ENCODE results near the gene CLEC4F. TPM values are rescaled to one million over a fixed set of nuclear protein-coding genes. Genes with fewer than 3 reads are reported as not detected.

The CLEC4F gene
- total and polyA plus RNA-seq, 4 donors: 0.03 to 0.25 (median 0.19) TPM; not detected in 1

GRCh38 chr2:70833246-70833645 is 12.8 kb upstream of the CLEC4F start:
- no peak for DNase-seq (ENCODE audit: low spot score)
- Histone ChIP-seq H3K4me3 (ENCODE audit: low read depth in 1 of 3, low read length in 3 of 3) (no peak overlapping the region), H3K4me1 (ENCODE audit: control insufficient read depth in 4 of 4, insufficient read depth in 4 of 4, low read length in 3 of 4) (no peaks in the 10 kb centered on the region), H3K9ac (ENCODE audit: low read depth in 1 of 2, low read length in 2 of 2) (no peak overlapping the region), H3K27me3 (ENCODE audit: control insufficient read depth in 4 of 4, insufficient read depth in 4 of 4, low read length in 3 of 4) (no peaks in the 10 kb centered on the region), H3K36me3 (ENCODE audit: control insufficient read depth in 4 of 4, insufficient read depth in 3 of 4, low read depth in 1 of 4, low read length in 3 of 4) (no peaks in the 10 kb centered on the region), H3K27ac (ENCODE audit: low read depth in 1 of 2, low read length in 2 of 2) (no peak overlapping the region), H3K9me3 (ENCODE audit: control insufficient read depth in 4 of 4, low read length in 3 of 4) (peaks cover 0 to 9% (median under 1%) of the 10 kb centered on the region in 4 donors)
- TF ChIP-seq MAX (IDR thresholded peaks at IDR 0.05): no peak
- no peak for TF ChIP-seq SP1 (IDR thresholded peaks at IDR 0.05)
- no peak for TF ChIP-seq GABPA (IDR thresholded peaks at IDR 0.05 in 1 of 2, conservative IDR thresholded peaks at IDR 0.05 in 1 of 2)
- no peak for TF ChIP-seq JUND (IDR thresholded peaks at IDR 0.05)
- TF ChIP-seq REST (IDR thresholded peaks at IDR 0.05): no peak
- no peak for TF ChIP-seq HNF4G (IDR thresholded peaks at IDR 0.05)
- 28% methylated on average over 1 of the region's 1 CpG for WGBS

GRCh38 chr2:70832386-70832785 is 12.0 kb upstream of the CLEC4F start:
- 93% methylated on average over 2 of the region's 2 CpGs for WGBS
- Histone ChIP-seq H3K27me3 (ENCODE audit: control insufficient read depth in 4 of 4, insufficient read depth in 4 of 4, low read length in 3 of 4) (no peaks in the 10 kb centered on the region), H3K4me3 (ENCODE audit: low read depth in 1 of 3, low read length in 3 of 3) (no peak overlapping the region), H3K27ac (ENCODE audit: low read depth in 1 of 2, low read length in 2 of 2) (no peak overlapping the region), H3K4me1 (ENCODE audit: control insufficient read depth in 4 of 4, insufficient read depth in 4 of 4, low read length in 3 of 4) (no peaks in the 10 kb centered on the region), H3K9ac (ENCODE audit: low read depth in 1 of 2, low read length in 2 of 2) (no peak overlapping the region), H3K36me3 (ENCODE audit: control insufficient read depth in 4 of 4, insufficient read depth in 3 of 4, low read depth in 1 of 4, low read length in 3 of 4) (no peaks in the 10 kb centered on the region), H3K9me3 (ENCODE audit: control insufficient read depth in 4 of 4, low read length in 3 of 4) (peaks cover 0 to 9% (median under 1%) of the 10 kb centered on the region in 4 donors)
- DNase-seq (ENCODE audit: low spot score): no peak
- TF ChIP-seq RAD21 (IDR thresholded peaks at IDR 0.05) (no peak), JUND (IDR thresholded peaks at IDR 0.05) (no peak), FOXA2 (IDR thresholded peaks at IDR 0.05) (no peak)

- WGBS: 74% methylated on average over 6 of the region's 6 CpGs
- TF ChIP-seq EGR1 (IDR thresholded peaks at IDR 0.05; ENCODE audit: low read depth in 2 of 2): no peak
- no peak for TF ChIP-seq TAF1 (conservative IDR thresholded peaks at IDR 0.05)
- no peak for TF ChIP-seq MAX (IDR thresholded peaks at IDR 0.05)
- no peak for TF ChIP-seq SP1 (IDR thresholded peaks at IDR 0.05)
- TF ChIP-seq FOXA1 (IDR thresholded peaks at IDR 0.05): no peak
- no peak for TF ChIP-seq FOXA2 (IDR thresholded peaks at IDR 0.05)
- no peak for TF ChIP-seq ATF3 (IDR thresholded peaks at IDR 0.05)
- TF ChIP-seq NR2F2 (IDR thresholded peaks at IDR 0.05): no peak
- TF ChIP-seq RXRA (IDR thresholded peaks at IDR 0.05): no peak
- no peak for TF ChIP-seq RAD21 (IDR thresholded peaks at IDR 0.05)
- TF ChIP-seq ZBTB33 (IDR thresholded peaks at IDR 0.05): no peak
- no peak for TF ChIP-seq REST (IDR thresholded peaks at IDR 0.05)
- no peak for TF ChIP-seq JUND (IDR thresholded peaks at IDR 0.05)
- TF ChIP-seq CTCF (IDR thresholded peaks at IDR 0.05; ENCODE audit: low read depth, low read length, missing input control): no peak
Measured at GRCh38 chr2:70831861-70832260, 11.5 kb upstream of the CLEC4F start.

More at GRCh38 chr2:70831861-70832260, 11.5 kb upstream of the CLEC4F start:
- Histone ChIP-seq H3K9ac (ENCODE audit: low read depth in 1 of 2, low read length in 2 of 2) (no peak overlapping the region), H3K27me3 (ENCODE audit: control insufficient read depth in 4 of 4, insufficient read depth in 4 of 4, low read length in 3 of 4) (no peaks in the 10 kb centered on the region), H3K9me3 (ENCODE audit: control insufficient read depth in 4 of 4, low read length in 3 of 4) (peaks cover 0 to 9% (median under 1%) of the 10 kb centered on the region in 4 donors), H3K27ac (ENCODE audit: low read depth in 1 of 2, low read length in 2 of 2) (no peak overlapping the region), H3K36me3 (ENCODE audit: control insufficient read depth in 4 of 4, insufficient read depth in 3 of 4, low read depth in 1 of 4, low read length in 3 of 4) (no peaks in the 10 kb centered on the region), H3K4me1 (ENCODE audit: control insufficient read depth in 4 of 4, insufficient read depth in 4 of 4, low read length in 3 of 4) (no peaks in the 10 kb centered on the region), H3K4me3 (ENCODE audit: low read depth in 1 of 3, low read length in 3 of 3) (no peak overlapping the region)
- DNase-seq (ENCODE audit: low spot score): no peak
